Liver (tissue), 9 donors: ENCODE results near the gene DHPS. TPM values are rescaled to one million over a fixed set of nuclear protein-coding genes. Genes with fewer than 3 reads are reported as not detected.

ENCODE experiments used
- DNase-seq: peaks from one replicate; pipeline ENCODE4 v3.0.0-alpha.2; 2017; ENCODE audit warnings: low spot score
- H3K27ac ChIP-seq, 2 donors: one replicate each; pipeline ENCODE4 v1.7.0; 2013; ENCODE audit warnings: inconsistent platforms in 2 of 2, low read length in 2 of 2, control low read depth in 1 of 2, low read depth in 1 of 2, mild to moderate bottlenecking in 1 of 2
- H3K27me3 ChIP-seq, 4 donors: one replicate each; pipeline versions ENCODE4 v1.6.1 to v1.7.0; 2013; ENCODE audit warnings: low read length in 3 of 4, inconsistent platforms in 1 of 4, mild to moderate bottlenecking in 1 of 4, moderate library complexity in 1 of 4; ENCODE audit not compliant: control insufficient read depth in 4 of 4, insufficient read depth in 4 of 4
- H3K36me3 ChIP-seq, 4 donors: one replicate each; pipeline versions ENCODE4 v1.6.1 to v1.7.0; 2013; ENCODE audit warnings: low read length in 3 of 4, mild to moderate bottlenecking in 3 of 4, low read depth in 1 of 4, moderate library complexity in 1 of 4; ENCODE audit not compliant: control insufficient read depth in 4 of 4, insufficient read depth in 3 of 4
- H3K4me1 ChIP-seq, 4 donors: one replicate each; pipeline versions ENCODE4 v1.6.1 to v1.7.0; 2013; ENCODE audit warnings: low read length in 3 of 4, mild to moderate bottlenecking in 3 of 4, moderate library complexity in 1 of 4; ENCODE audit not compliant: control insufficient read depth in 4 of 4, insufficient read depth in 4 of 4
- H3K4me3 ChIP-seq, 3 donors: one replicate each; pipeline versions ENCODE4 v1.6.1 to v1.7.0; 2013; ENCODE audit warnings: low read length in 3 of 3, control low read depth in 1 of 3, low read depth in 1 of 3, mild to moderate bottlenecking in 1 of 3
- H3K9ac ChIP-seq, 2 donors: one replicate each; pipeline ENCODE4 v1.7.0; 2013; ENCODE audit warnings: low read length in 2 of 2, mild to moderate bottlenecking in 2 of 2, moderate library complexity in 2 of 2, control low read depth in 1 of 2, low read depth in 1 of 2
- H3K9me3 ChIP-seq, 4 donors: one replicate each; pipeline versions ENCODE4 v1.6.1 to v1.7.0; 2013; ENCODE audit warnings: low read length in 3 of 4; ENCODE audit not compliant: control insufficient read depth in 4 of 4
- EGR1 ChIP-seq, 2 donors: IDR thresholded peaks; 2 replicates each; pipeline ENCODE4 v1.6.1; 2016 to 2018; ENCODE audit warnings: antibody characterized with exemption in 2 of 2, low read depth in 2 of 2
- FOXA1 ChIP-seq: IDR thresholded peaks from 2 replicates; pipeline ENCODE4 v1.6.1; 2016; ENCODE audit warnings: antibody characterized with exemption
- FOXA2 ChIP-seq: IDR thresholded peaks from 2 replicates; pipeline ENCODE4 v1.6.1; 2016; ENCODE audit warnings: antibody characterized with exemption
- GABPA ChIP-seq, 2 donors: IDR thresholded peaks in 1 of 2; conservative IDR thresholded peaks in 1 of 2; 2 replicates each; pipeline ENCODE4 v1.6.1; 2016; ENCODE audit warnings: antibody characterized with exemption in 2 of 2, mild to moderate bottlenecking in 1 of 2, moderate library complexity in 1 of 2
- HNF4A ChIP-seq, 2 donors: conservative IDR thresholded peaks; 2 replicates each; pipeline ENCODE4 v1.6.1; 2016; ENCODE audit warnings: antibody characterized with exemption in 2 of 2, mild to moderate bottlenecking in 2 of 2
- HNF4G ChIP-seq: IDR thresholded peaks from 2 replicates; pipeline ENCODE4 v1.6.1; 2016; ENCODE audit warnings: antibody characterized with exemption
- JUND ChIP-seq, 2 donors: IDR thresholded peaks; 2 replicates each; pipeline ENCODE4 v1.6.1; 2016; ENCODE audit warnings: antibody characterized with exemption in 2 of 2
- NR2F2 ChIP-seq: IDR thresholded peaks from 2 replicates; pipeline ENCODE4 v1.6.1; 2016; ENCODE audit warnings: antibody characterized with exemption
- RAD21 ChIP-seq, 2 donors: IDR thresholded peaks; 2 replicates each; pipeline ENCODE4 v1.6.1; 2016; ENCODE audit warnings: antibody characterized with exemption in 2 of 2, mild to moderate bottlenecking in 2 of 2
- RXRA ChIP-seq, 2 donors: IDR thresholded peaks; 2 replicates each; pipeline ENCODE4 v1.6.1; 2017 to 2018; ENCODE audit warnings: antibody characterized with exemption in 2 of 2, mild to moderate bottlenecking in 1 of 2
- YY1 ChIP-seq: IDR thresholded peaks from 2 replicates; pipeline ENCODE4 v1.6.1; 2016; ENCODE audit warnings: antibody characterized with exemption, mild to moderate bottlenecking
- WGBS: extraction: QIAGEN DNeasy Blood & Tissue Kit; methylation state at CpG from one replicate; pipeline ENCODE4 v1.1.7; 2013; 5-methylcytosine and 5-hydroxymethylcytosine counted together
- polyA plus RNA-seq, 2 donors: library from polyadenylated mRNA; stranded (reverse) in 1 of 2; unstranded in 1 of 2; fragments of 200-250 nt in 1 of 2; fragments of >200 nt in 1 of 2; fragmentation: Nextera tagmentation in 1 of 2; extraction: Ambion mirVana in 1 of 2; gene quantifications; one replicate each; pipeline versions ENCODE4 v1.2.1 to v1.2.3, GENCODE V29; 2013 to 2015
- total RNA-seq, 2 donors: library from RNA; depleted of rRNA; stranded (reverse); fragments of >200 nt; gene quantifications; one replicate each; pipeline ENCODE4 v1.2.3, GENCODE V29; 2014
- TF ChIP-seq, protein P1 (sequence below): fragments of 150-350 bp; IDR thresholded peaks from 2 replicates; pipeline ENCODE4 v1.5.1; 2017; ENCODE audit warnings: improper control_type of control experiment, low read depth, low read length; ENCODE audit not compliant: missing input control
- TF ChIP-seq, protein P2 (sequence below): IDR thresholded peaks from 2 replicates; pipeline ENCODE4 v1.6.1; 2016; ENCODE audit warnings: antibody characterized with exemption
- TF ChIP-seq, protein P3 (sequence below): IDR thresholded peaks from 2 replicates; pipeline ENCODE4 v1.6.1; 2016; ENCODE audit warnings: antibody characterized with exemption
- TF ChIP-seq, protein P4 (sequence below): IDR thresholded peaks from 2 replicates; pipeline ENCODE4 v1.6.1; 2016; ENCODE audit warnings: antibody characterized with exemption
- donor health status: healthy.
- donor health status: healthy.
- donor health status: healthy.
- donor health status: healthy.
- donor health status: healthy.

Gene DHPS
- total and polyA plus RNA-seq, 4 donors, result 29.1 to 53.9 (median 42.6) TPM

DNA sequence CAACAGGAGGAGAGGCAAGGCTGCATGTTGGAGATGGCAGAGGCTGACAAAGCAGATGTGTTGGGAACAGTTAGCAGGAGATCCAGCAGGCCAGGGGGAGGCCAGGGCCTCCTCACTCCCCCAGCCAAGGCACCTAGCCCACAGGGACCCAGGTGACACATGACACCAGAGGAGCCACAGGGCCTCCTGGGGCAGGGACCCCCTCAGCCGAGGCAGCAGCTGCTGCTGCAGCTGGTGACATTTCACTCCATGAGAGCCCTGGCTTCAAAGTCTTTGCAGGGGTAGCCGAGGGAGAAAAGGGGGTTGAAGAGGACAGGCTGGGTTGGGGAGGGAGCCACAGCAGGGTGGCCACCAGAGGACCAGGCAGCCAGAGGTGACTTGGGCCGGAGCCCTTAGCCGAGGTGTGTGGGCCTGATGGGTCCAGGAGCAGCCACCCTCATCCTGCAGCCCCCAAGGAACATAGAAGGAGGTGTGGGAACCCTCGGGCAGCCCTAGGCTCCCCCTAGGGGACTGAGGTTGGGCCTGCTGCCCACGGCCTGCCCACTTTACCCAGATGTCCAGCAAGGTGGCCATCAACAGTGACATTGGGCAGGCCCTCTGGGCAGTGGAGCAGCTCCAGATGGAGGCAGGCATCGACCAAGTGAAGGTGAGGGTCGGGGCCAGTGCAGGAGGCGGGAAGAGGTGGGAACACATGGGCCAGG, 6.0 kb upstream of the DHPS start, which contains the start of gene GNG14:
Gene GNG14, plus strand, starts transcription at position 503 of the 701 bp plus-strand sequence. Its CDS starts 51 bp downstream, at position 554.
- no peak for TF ChIP-seq GABPA (IDR thresholded peaks at IDR 0.05 in 1 of 2, conservative IDR thresholded peaks at IDR 0.05 in 1 of 2)
- TF ChIP-seq NR2F2, result no peak
- no peak for TF ChIP-seq YY1
- H3K4me3 ChIP-seq, result no peak within 1 kb of the TSS
- no peaks in the 10 kb centered on the region for H3K27me3 ChIP-seq
- no peak within 1 kb of the TSS for H3K27ac ChIP-seq
- H3K9me3 ChIP-seq, result no peaks in the 10 kb centered on the region
- no peaks in the 10 kb centered on the region for H3K36me3 ChIP-seq
- no peaks in the 10 kb centered on the region for H3K4me1 ChIP-seq
- H3K9ac ChIP-seq, result no peak within 1 kb of the TSS
- 92% methylated on average over 9 of the region's 9 CpGs for WGBS
- DNase-seq, result no peak

DNA sequence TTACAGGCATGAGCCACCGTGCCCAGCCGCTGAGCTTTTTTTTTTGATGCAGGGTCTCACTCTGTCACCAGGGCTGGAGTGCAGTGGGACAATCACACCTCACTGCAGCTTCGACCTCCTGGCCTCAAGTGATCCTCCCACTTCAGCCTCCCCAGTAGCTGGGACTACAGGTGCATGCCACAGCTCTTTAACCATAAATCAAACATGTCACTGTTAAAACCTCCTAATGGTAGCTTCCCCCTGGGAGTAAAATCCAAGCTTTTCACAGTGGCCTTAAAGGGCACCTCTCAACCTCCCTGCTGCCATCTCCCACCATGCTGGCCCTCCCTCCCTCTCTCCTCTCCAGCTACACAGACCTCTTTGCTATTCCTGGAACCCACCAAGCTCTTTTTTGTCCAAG, 4.2 kb upstream of the DHPS start:
- no peak overlapping the region for H3K4me3 ChIP-seq
- H3K9ac ChIP-seq, result no peak overlapping the region
- H3K9me3 ChIP-seq, result no peaks in the 10 kb centered on the region
- no peaks in the 10 kb centered on the region for H3K27me3 ChIP-seq
- H3K27ac ChIP-seq, result no peak overlapping the region
- no peaks in the 10 kb centered on the region for H3K36me3 ChIP-seq
- DNase-seq, result no peak
- TF ChIP-seq RAD21 (IDR thresholded peaks at IDR 0.05), result no peak
- TF ChIP-seq RXRA (IDR thresholded peaks at IDR 0.05), result no peak
- TF ChIP-seq EGR1 (IDR thresholded peaks at IDR 0.05; ENCODE audit: low read depth in 2 of 2), result no peak
- TF ChIP-seq FOXA1, result no peak
- TF ChIP-seq NR2F2, result no peak
- no peak for TF ChIP-seq YY1
- no peak for TF ChIP-seq FOXA2
- TF ChIP-seq, protein P1, sequence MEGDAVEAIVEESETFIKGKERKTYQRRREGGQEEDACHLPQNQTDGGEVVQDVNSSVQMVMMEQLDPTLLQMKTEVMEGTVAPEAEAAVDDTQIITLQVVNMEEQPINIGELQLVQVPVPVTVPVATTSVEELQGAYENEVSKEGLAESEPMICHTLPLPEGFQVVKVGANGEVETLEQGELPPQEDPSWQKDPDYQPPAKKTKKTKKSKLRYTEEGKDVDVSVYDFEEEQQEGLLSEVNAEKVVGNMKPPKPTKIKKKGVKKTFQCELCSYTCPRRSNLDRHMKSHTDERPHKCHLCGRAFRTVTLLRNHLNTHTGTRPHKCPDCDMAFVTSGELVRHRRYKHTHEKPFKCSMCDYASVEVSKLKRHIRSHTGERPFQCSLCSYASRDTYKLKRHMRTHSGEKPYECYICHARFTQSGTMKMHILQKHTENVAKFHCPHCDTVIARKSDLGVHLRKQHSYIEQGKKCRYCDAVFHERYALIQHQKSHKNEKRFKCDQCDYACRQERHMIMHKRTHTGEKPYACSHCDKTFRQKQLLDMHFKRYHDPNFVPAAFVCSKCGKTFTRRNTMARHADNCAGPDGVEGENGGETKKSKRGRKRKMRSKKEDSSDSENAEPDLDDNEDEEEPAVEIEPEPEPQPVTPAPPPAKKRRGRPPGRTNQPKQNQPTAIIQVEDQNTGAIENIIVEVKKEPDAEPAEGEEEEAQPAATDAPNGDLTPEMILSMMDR, result no peak
- TF ChIP-seq, protein P2, sequence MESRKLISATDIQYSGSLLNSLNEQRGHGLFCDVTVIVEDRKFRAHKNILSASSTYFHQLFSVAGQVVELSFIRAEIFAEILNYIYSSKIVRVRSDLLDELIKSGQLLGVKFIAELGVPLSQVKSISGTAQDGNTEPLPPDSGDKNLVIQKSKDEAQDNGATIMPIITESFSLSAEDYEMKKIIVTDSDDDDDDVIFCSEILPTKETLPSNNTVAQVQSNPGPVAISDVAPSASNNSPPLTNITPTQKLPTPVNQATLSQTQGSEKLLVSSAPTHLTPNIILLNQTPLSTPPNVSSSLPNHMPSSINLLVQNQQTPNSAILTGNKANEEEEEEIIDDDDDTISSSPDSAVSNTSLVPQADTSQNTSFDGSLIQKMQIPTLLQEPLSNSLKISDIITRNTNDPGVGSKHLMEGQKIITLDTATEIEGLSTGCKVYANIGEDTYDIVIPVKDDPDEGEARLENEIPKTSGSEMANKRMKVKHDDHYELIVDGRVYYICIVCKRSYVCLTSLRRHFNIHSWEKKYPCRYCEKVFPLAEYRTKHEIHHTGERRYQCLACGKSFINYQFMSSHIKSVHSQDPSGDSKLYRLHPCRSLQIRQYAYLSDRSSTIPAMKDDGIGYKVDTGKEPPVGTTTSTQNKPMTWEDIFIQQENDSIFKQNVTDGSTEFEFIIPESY, result no peak
- TF ChIP-seq, protein P3, sequence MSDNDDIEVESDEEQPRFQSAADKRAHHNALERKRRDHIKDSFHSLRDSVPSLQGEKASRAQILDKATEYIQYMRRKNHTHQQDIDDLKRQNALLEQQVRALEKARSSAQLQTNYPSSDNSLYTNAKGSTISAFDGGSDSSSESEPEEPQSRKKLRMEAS, result no peak
- TF ChIP-seq JUND (IDR thresholded peaks at IDR 0.05), result no peak
- no peak for TF ChIP-seq HNF4G
- 91% methylated on average over 3 of the region's 3 CpGs for WGBS
- H3K4me1 ChIP-seq, result peaks cover 4 to 5% (median 4%) of the 10 kb centered on the region in 4 donors

DNA sequence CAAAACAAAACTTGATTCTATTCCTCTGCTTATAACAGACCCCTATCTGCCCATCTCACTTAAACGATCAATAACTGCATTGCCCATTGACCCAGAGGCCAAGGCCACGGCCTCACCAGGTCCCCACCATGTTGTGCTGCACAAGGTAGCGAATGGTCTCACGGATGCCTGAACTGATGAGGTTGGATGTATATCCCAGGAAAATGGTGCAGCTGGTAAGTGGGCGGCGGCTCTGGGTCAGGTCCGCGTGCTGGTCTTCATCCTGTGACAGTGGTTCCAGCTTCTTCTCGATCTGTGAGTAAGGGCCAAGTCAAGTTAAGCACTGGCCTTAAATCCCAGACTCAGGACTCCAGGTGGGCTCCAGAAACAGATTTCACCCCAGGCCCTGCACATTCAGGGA, 1.6 kb downstream of the DHPS start:
- DNase-seq, result no peak
- TF ChIP-seq HNF4A (conservative IDR thresholded peaks at IDR 0.05), result peak in 1 of 2 donors; percentile 21
- TF ChIP-seq EGR1 (IDR thresholded peaks at IDR 0.05; ENCODE audit: low read depth in 2 of 2), result no peak
- no peak for TF ChIP-seq GABPA (IDR thresholded peaks at IDR 0.05 in 1 of 2, conservative IDR thresholded peaks at IDR 0.05 in 1 of 2)
- TF ChIP-seq, protein P3, result no peak
- no peak for TF ChIP-seq FOXA1
- TF ChIP-seq, protein P1, result no peak
- TF ChIP-seq, protein P2, result no peak
- TF ChIP-seq, protein P4, sequence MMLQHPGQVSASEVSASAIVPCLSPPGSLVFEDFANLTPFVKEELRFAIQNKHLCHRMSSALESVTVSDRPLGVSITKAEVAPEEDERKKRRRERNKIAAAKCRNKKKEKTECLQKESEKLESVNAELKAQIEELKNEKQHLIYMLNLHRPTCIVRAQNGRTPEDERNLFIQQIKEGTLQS, result no peak
- peaks cover 4 to 27% (median 21%) of the 10 kb centered on the region in 4 donors for H3K4me1 ChIP-seq
- no peak overlapping the region for H3K4me3 ChIP-seq
- no peaks in the 10 kb centered on the region for H3K9me3 ChIP-seq
- peaks cover 14 to 31% (median 22%) of the 10 kb centered on the region in 4 donors for H3K36me3 ChIP-seq
- no peak overlapping the region for H3K27ac ChIP-seq
- H3K9ac ChIP-seq, result no peak overlapping the region
- no peaks in the 10 kb centered on the region for H3K27me3 ChIP-seq
- 91% methylated on average over 9 of the region's 9 CpGs for WGBS
